Gastrocnemius medialis (tissue), 4 donors: ENCODE measurements around the gene LRRN2.

Experiments
- POLR2A ChIP-seq, 2 donors: fragments of 450-650 bp; IDR thresholded peaks; one replicate each; pipeline ENCODE4 v1.6.1; 2017; ENCODE audit warnings: antibody characterized with exemption in 2 of 2, mild to moderate bottlenecking in 2 of 2, moderate library complexity in 2 of 2
- TF ChIP-seq, protein P1 (sequence below), 5 experiments: fragments of 450-650 bp in 3 of 5; fragments of 200-600 bp in 2 of 5; sonication (generic) in 2 of 5; IDR thresholded peaks in 4 of 5; conservative IDR thresholded peaks in 1 of 5; 1 replicate in 4 of 5; 2 replicates in 1 of 5; pipeline ENCODE4 v1.5.1; 2016 to 2019; ENCODE audit warnings: antibody characterized with exemption in 5 of 5, mild to moderate bottlenecking in 3 of 5, moderate library complexity in 3 of 5

DNA sequence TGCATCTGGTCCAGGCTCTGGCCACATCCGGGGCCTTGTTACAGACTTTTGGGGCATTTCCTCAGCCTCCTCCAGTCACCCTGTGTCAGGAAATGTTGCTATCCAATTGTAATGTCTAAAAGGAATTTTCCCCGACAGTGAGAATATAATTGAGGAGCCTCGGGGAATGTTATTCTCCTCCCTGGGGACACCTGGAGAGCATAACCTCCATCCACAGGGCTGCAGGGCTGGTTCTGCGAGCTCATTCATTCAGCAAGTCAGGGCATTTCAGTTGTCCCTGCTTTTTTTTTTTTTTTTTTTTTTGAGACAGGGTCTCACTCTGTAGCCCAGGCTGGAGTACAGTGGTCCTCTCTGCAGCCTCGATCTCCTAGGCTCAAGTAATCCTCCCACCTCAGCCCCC lies 96.7 kb downstream of the LRRN2 start:
- TF ChIP-seq, protein P1, sequence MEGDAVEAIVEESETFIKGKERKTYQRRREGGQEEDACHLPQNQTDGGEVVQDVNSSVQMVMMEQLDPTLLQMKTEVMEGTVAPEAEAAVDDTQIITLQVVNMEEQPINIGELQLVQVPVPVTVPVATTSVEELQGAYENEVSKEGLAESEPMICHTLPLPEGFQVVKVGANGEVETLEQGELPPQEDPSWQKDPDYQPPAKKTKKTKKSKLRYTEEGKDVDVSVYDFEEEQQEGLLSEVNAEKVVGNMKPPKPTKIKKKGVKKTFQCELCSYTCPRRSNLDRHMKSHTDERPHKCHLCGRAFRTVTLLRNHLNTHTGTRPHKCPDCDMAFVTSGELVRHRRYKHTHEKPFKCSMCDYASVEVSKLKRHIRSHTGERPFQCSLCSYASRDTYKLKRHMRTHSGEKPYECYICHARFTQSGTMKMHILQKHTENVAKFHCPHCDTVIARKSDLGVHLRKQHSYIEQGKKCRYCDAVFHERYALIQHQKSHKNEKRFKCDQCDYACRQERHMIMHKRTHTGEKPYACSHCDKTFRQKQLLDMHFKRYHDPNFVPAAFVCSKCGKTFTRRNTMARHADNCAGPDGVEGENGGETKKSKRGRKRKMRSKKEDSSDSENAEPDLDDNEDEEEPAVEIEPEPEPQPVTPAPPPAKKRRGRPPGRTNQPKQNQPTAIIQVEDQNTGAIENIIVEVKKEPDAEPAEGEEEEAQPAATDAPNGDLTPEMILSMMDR (IDR thresholded peaks at IDR 0.05 in 4 of 5, conservative IDR thresholded peaks at IDR 0.05 in 1 of 5): no peak
- no peak for TF ChIP-seq POLR2A (IDR thresholded peaks at IDR 0.05)
